Measurements from ENCODE around the gene MAML2. TPM values are rescaled to one million over a fixed set of nuclear protein-coding genes. Genes with fewer than 3 reads are reported as not detected.

Gene MAML2
- total RNA-seq, 1 experiment from 2014 or later: 2.7 TPM

DNA sequence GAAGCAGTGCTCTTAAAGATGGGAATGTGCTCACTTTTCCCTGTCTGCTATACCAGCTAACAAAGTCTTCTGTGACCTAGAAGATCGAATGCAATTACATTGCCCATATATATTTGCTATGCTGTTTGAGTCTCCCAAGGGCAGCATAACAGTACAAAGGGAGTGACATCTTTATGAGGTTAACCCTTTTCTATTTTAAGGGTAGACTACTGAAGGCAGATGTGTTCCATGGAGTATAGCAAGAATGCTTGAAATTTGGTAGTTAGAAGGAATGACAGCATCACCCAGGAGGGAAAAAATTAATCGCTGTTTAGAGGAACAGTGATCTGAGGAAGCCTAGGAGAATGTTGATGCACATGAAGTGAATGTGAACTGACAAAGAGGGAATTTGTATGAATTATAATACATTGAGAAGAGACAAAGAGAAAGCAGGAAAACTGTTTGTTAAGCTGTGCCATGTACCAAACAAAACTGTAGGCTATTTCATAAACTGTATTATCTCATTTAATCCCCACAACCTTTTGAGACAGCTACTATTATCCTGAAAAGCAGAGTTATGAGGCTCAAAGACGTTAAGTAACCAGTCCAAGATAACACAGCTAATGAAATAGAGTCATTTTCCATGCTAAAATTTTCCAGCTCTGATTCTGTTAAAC lies 13.0 kb downstream of the MAML2 start:
- H3K27me3 ChIP-seq (ENCODE audit: insufficient read depth, low read length): no peaks in the 10 kb centered on the region
- no peaks in the 10 kb centered on the region for H3K9me3 Mint-ChIP-seq
- no peak overlapping the region for H4K91ac ChIP-seq (ENCODE audit: insufficient read length, low read depth, low read length)
- WGBS (ENCODE audit: extremely low coverage, insufficient read length, low lambda C conversion rate): no CpG with 5 or more reads among the region's 3 CpGs
- H3K79me1 ChIP-seq (ENCODE audit: insufficient read depth, low read depth, low read length, poor library complexity, severe bottlenecking): no peaks in the 10 kb centered on the region
- no peak for DNase-seq
- no peak overlapping the region for H3K4me3 Mint-ChIP-seq
- no peak overlapping the region for H3K9ac ChIP-seq (ENCODE audit: extremely low read depth, insufficient read length, low read length)
- H3K56ac ChIP-seq (ENCODE audit: insufficient read length, low read depth, low read length): no peak overlapping the region
- H3K79me2 ChIP-seq (ENCODE audit: insufficient read depth, low read length): peaks cover 3% of the 10 kb centered on the region; the same call in 1 of the 2 replicates
- H2AK5ac ChIP-seq (ENCODE audit: insufficient read length, low read length): no peak overlapping the region
- H2BK5ac ChIP-seq (ENCODE audit: insufficient read length, low read length): no peak overlapping the region
- H3K14ac ChIP-seq (ENCODE audit: insufficient read depth, low read length): no peak overlapping the region
- H2BK15ac ChIP-seq (ENCODE audit: low read depth, low read length): no peak overlapping the region
- TF ChIP-seq, protein P1, sequence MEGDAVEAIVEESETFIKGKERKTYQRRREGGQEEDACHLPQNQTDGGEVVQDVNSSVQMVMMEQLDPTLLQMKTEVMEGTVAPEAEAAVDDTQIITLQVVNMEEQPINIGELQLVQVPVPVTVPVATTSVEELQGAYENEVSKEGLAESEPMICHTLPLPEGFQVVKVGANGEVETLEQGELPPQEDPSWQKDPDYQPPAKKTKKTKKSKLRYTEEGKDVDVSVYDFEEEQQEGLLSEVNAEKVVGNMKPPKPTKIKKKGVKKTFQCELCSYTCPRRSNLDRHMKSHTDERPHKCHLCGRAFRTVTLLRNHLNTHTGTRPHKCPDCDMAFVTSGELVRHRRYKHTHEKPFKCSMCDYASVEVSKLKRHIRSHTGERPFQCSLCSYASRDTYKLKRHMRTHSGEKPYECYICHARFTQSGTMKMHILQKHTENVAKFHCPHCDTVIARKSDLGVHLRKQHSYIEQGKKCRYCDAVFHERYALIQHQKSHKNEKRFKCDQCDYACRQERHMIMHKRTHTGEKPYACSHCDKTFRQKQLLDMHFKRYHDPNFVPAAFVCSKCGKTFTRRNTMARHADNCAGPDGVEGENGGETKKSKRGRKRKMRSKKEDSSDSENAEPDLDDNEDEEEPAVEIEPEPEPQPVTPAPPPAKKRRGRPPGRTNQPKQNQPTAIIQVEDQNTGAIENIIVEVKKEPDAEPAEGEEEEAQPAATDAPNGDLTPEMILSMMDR (conservative IDR thresholded peaks at IDR 0.05): no peak
- no peaks in the 10 kb centered on the region for H3K9me3 ChIP-seq (ENCODE audit: control insufficient read depth, low read depth, low read length)
- H2BK20ac ChIP-seq (ENCODE audit: low read depth, low read length, poor library complexity, severe bottlenecking): no peak overlapping the region
- no peaks in the 10 kb centered on the region for H4K20me1 ChIP-seq (ENCODE audit: control insufficient read depth, insufficient read depth, insufficient read length)
- no peak overlapping the region for H3K18ac ChIP-seq (ENCODE audit: insufficient read length, low read depth, low read length)
- no peak overlapping the region for H4K8ac ChIP-seq (replicated peaks; ENCODE audit: insufficient read length, low read depth, low read length)
- no peak overlapping the region for H3T11ph ChIP-seq (ENCODE audit: low read length)
- H3K23me2 ChIP-seq (ENCODE audit: insufficient read length, low read depth, low read length, poor library complexity, severe bottlenecking): no peaks in the 10 kb centered on the region
- no peak overlapping the region for H3K4ac ChIP-seq (ENCODE audit: low read depth, low read length)
- no peak overlapping the region for H3K23ac ChIP-seq (ENCODE audit: insufficient read length, low read depth, low read length)
- H3K27ac ChIP-seq (ENCODE audit: insufficient read length, low read depth, low read length): no peak overlapping the region
- no peak overlapping the region for H2BK12ac ChIP-seq (ENCODE audit: insufficient read length, low read depth, low read length)
- H3K4me2 ChIP-seq (ENCODE audit: insufficient read depth, insufficient read length, low read length): no peak overlapping the region
- H2AFZ ChIP-seq (ENCODE audit: low read length): no peak overlapping the region
- H4K5ac ChIP-seq (ENCODE audit: insufficient read length, low read depth, low read length): no peak overlapping the region
- H3K4me1 ChIP-seq (ENCODE audit: insufficient read depth, low read length): peaks cover 16% of the 10 kb centered on the region
- no peak overlapping the region for H3K27ac Mint-ChIP-seq
- no peak overlapping the region for H2BK120ac ChIP-seq (ENCODE audit: low read depth, low read length, poor library complexity, severe bottlenecking)
- no peaks in the 10 kb centered on the region; a peak in 2 of 7 replicates for H3K36me3 Mint-ChIP-seq (ENCODE audit: insufficient read depth in 1 of 3, low read depth in 3 of 3)
- H3K4me1 Mint-ChIP-seq: peaks cover 58 to 69% of the 10 kb centered on the region in 2 experiments
- H3K27me3 Mint-ChIP-seq (ENCODE audit: low read depth): no peaks in the 10 kb centered on the region
